HepG2 (cell line): ENCODE measurements around the gene QRICH2. TPM values are rescaled to one million over a fixed set of nuclear protein-coding genes. Genes with fewer than 3 reads are reported as not detected.

ENCODE experiments used
- AGO2 ChIP-seq: fragments of 200-400 bp; formaldehyde crosslinking; optimal IDR thresholded peaks from 2 replicates; pipeline ENCODE3; 2017; ENCODE audit warnings: mild to moderate bottlenecking, low read depth, low read length, moderate library complexity
- GATAD2A ChIP-seq: IDR thresholded peaks from 2 replicates; pipeline ENCODE4 v1.6.1; 2016
- IRX3 ChIP-seq: sonication (generic); formaldehyde crosslinking; IDR thresholded peaks from 2 replicates; pipeline ENCODE4 v1.8.1; 2023; ENCODE audit warnings: mild to moderate bottlenecking, low read depth, missing genetic modification reagents, borderline replicate concordance
- NAIF1 ChIP-seq: sonication (generic); formaldehyde crosslinking; IDR thresholded peaks from 2 replicates; pipeline ENCODE4 v1.5.0; 2020; ENCODE audit warnings: mild to moderate bottlenecking, missing genetic modification reagents, borderline replicate concordance
- NBN ChIP-seq: fragments of 450-650 bp; conservative IDR thresholded peaks from 2 replicates; pipeline ENCODE4 v1.6.1; 2017
- NR2F1 ChIP-seq, 2 experiments: fragments of 450-650 bp in 1 of 2; formaldehyde crosslinking in 1 of 2; IDR thresholded peaks; 2 replicates each; pipeline versions ENCODE4 v1.5.0 to v1.6.1; 2016 to 2020; ENCODE audit warnings: mild to moderate bottlenecking in 1 of 2, missing compliant biosample characterization in 1 of 2, missing genetic modification reagents in 1 of 2, moderate library complexity in 1 of 2
- POLR2G ChIP-seq: fragments of 200-400 bp; formaldehyde crosslinking; IDR thresholded peaks from 2 replicates; pipeline ENCODE4 v1.6.1; 2018; ENCODE audit warnings: mild to moderate bottlenecking, low read depth, low read length, moderate library complexity
- RAD21 ChIP-seq: fragments of 450-650 bp; formaldehyde crosslinking; IDR thresholded peaks from 2 replicates; pipeline ENCODE4 v1.5.0; 2020; ENCODE audit warnings: mild to moderate bottlenecking
- SRSF1 ChIP-seq: fragments of 200-400 bp; formaldehyde crosslinking; optimal IDR thresholded peaks from 2 replicates; pipeline ENCODE3; 2017; ENCODE audit warnings: mild to moderate bottlenecking, low read depth, low read length, moderate library complexity
- SYNCRIP ChIP-seq: fragments of 200-400 bp; formaldehyde crosslinking; IDR thresholded peaks from 2 replicates; pipeline ENCODE4 v1.6.1; 2018; ENCODE audit warnings: mild to moderate bottlenecking, low read depth, low read length; ENCODE audit not compliant: insufficient read depth
- TERF1 ChIP-seq: sonication (generic); formaldehyde crosslinking; IDR thresholded peaks from 2 replicates; pipeline ENCODE4 v1.8.0; 2022; ENCODE audit warnings: mild to moderate bottlenecking, missing genetic modification reagents, moderate library complexity
- TOE1 ChIP-seq: sonication (generic); formaldehyde crosslinking; IDR thresholded peaks from 2 replicates; pipeline ENCODE4 v1.4.0; 2020; ENCODE audit warnings: mild to moderate bottlenecking, missing genetic modification reagents
- ZBTB39 ChIP-seq: sonication (generic); formaldehyde crosslinking; IDR thresholded peaks from 2 replicates; pipeline ENCODE4 v1.5.0; 2020; ENCODE audit warnings: missing genetic modification reagents
- ZBTB44 ChIP-seq: sonication (generic); formaldehyde crosslinking; IDR thresholded peaks from 2 replicates; pipeline ENCODE4 v1.4.0; 2020; ENCODE audit warnings: missing genetic modification reagents
- ZFYVE20 ChIP-seq: sonication (generic); formaldehyde crosslinking; IDR thresholded peaks from 2 replicates; pipeline ENCODE4 v1.8.0; 2023; ENCODE audit warnings: low read depth, mild to moderate bottlenecking, moderate library complexity, missing genetic modification reagents, borderline replicate concordance
- ZNF501 ChIP-seq: sonication (generic); formaldehyde crosslinking; IDR thresholded peaks from 2 replicates; pipeline ENCODE4 v1.5.1; 2020; ENCODE audit warnings: mild to moderate bottlenecking, moderate library complexity, missing genetic modification reagents
- ZNF572 ChIP-seq: sonication (generic); formaldehyde crosslinking; IDR thresholded peaks from 2 replicates; pipeline ENCODE4 v1.5.1; 2020; ENCODE audit warnings: mild to moderate bottlenecking, missing genetic modification reagents
- ZNF746 ChIP-seq: sonication (generic); formaldehyde crosslinking; IDR thresholded peaks from 2 replicates; pipeline ENCODE4 v1.8.0; 2022; ENCODE audit warnings: mild to moderate bottlenecking, missing genetic modification reagents
- polyA plus RNA-seq, 8 experiments: library from polyadenylated mRNA; depleted of rRNA in 3 of 8; stranded (reverse) in 7 of 8; unstranded in 1 of 8; fragments of >200 nt; fragmentation: Illumina TruSeq in 4 of 8; extraction: Trizol in 4 of 8; gene quantifications; 2 replicates each; pipeline versions ENCODE4 v1.2.1 to v1.2.3, GENCODE V29; 2011 to 2016; ENCODE audit warnings: low read depth in 4 of 8, missing spikeins in 1 of 8, mixed read lengths in 1 of 8; ENCODE audit not compliant: insufficient read depth in 1 of 8
- total RNA-seq, 5 experiments: library from RNA; depleted of rRNA; stranded (reverse); fragments of >200 nt; fragmentation: Illumina TruSeq; extraction: Trizol; gene quantifications; 2 replicates each; pipeline ENCODE4 v1.2.3, GENCODE V29; 2016; ENCODE audit warnings: low read depth in 1 of 5
- TF ChIP-seq, protein P1 (sequence below): fragments of 450-650 bp; IDR thresholded peaks from 2 replicates; pipeline ENCODE4 v1.6.1; 2017; ENCODE audit warnings: mild to moderate bottlenecking
- TF ChIP-seq, protein P2 (sequence below): sonication (generic); formaldehyde crosslinking; IDR thresholded peaks from 2 replicates; pipeline ENCODE4 v1.8.0; 2022; ENCODE audit warnings: missing genetic modification reagents, mild to moderate bottlenecking, inconsistent platforms, borderline replicate concordance

QRICH2 gene
- total and polyA plus RNA-seq, 2 of the 13 experiments (the other 11 are each of a cell fraction or from before 2014, with no cell fraction given) = 3.7 to 5.7 TPM

DNA sequence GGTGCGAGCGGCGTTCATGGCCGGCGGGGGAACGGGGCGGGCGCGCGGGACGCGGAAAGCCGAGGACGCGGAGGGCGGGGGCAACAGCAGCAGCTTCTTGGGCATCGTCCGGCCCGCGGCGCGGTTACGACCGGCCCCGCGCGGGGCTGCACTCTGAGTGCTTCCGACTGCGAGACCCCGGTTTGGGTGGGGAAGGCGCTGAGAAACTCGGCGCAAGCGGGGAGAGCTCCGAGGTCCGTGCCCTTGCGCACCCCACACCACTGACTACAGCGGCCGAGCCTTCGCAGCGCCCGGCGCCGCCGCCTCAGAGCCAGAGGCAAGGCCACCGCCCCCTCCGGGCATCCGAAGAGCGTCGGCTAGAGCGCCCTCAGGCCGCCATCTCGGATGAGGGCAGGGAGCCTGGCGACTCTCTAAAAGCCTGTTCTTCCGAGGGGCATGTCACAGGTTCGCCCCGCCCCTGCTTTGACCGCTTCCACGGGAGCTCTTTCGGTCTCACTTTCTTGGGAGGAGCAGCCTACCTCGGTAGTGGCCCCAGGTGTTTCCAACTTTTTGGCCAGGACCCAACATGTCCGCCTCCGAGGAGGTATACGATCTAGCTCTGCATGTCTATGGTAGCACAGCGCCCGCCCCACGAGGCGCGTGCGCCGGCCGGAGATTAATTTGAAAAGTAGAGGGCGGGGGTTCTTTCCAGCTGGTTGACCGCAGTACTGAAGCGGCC is 45.7 kb upstream of the QRICH2 start, which contains the start of gene PRPSAP1 (continued):
- no peak; the same call in 1 of the 2 replicates for TF ChIP-seq IRX3 (CRISPR knock-in tag)
- 0 out of 2 replicates have a peak, but pooled peaks have one; percentile 73 for TF ChIP-seq ZBTB44 (CRISPR knock-in tag)
- TF ChIP-seq ZFYVE20 (CRISPR knock-in tag) = no peak
- TF ChIP-seq, protein P1, sequence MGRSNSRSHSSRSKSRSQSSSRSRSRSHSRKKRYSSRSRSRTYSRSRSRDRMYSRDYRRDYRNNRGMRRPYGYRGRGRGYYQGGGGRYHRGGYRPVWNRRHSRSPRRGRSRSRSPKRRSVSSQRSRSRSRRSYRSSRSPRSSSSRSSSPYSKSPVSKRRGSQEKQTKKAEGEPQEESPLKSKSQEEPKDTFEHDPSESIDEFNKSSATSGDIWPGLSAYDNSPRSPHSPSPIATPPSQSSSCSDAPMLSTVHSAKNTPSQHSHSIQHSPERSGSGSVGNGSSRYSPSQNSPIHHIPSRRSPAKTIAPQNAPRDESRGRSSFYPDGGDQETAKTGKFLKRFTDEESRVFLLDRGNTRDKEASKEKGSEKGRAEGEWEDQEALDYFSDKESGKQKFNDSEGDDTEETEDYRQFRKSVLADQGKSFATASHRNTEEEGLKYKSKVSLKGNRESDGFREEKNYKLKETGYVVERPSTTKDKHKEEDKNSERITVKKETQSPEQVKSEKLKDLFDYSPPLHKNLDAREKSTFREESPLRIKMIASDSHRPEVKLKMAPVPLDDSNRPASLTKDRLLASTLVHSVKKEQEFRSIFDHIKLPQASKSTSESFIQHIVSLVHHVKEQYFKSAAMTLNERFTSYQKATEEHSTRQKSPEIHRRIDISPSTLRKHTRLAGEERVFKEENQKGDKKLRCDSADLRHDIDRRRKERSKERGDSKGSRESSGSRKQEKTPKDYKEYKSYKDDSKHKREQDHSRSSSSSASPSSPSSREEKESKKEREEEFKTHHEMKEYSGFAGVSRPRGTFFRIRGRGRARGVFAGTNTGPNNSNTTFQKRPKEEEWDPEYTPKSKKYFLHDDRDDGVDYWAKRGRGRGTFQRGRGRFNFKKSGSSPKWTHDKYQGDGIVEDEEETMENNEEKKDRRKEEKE = no peak
- peak; percentile 97 for TF ChIP-seq POLR2G
- TF ChIP-seq RAD21 = peak; percentile 67
- TF ChIP-seq TERF1 = 0 out of 2 replicates have a peak, but pooled peaks have one; percentile 66
- TF ChIP-seq GATAD2A (CRISPR knock-in tag) = peak; percentile 76
- peak; percentile 97 for TF ChIP-seq ZNF501 (CRISPR knock-in tag)
- no peak; the same call in 1 of the 2 replicates for TF ChIP-seq ZNF572 (CRISPR knock-in tag)
- peak; percentile 41 for TF ChIP-seq SRSF1
- TF ChIP-seq NR2F1 (CRISPR knock-in tag; IDR thresholded peaks at IDR 0.05) = no peak
- TF ChIP-seq AGO2 = peak; percentile 86
- TF ChIP-seq NAIF1 (CRISPR knock-in tag) = peak; percentile 86
- peak; percentile 64; the same call in 1 of the 2 replicates for TF ChIP-seq ZNF746 (CRISPR knock-in tag)
- TF ChIP-seq TOE1 = no peak
- TF ChIP-seq, protein P2, sequence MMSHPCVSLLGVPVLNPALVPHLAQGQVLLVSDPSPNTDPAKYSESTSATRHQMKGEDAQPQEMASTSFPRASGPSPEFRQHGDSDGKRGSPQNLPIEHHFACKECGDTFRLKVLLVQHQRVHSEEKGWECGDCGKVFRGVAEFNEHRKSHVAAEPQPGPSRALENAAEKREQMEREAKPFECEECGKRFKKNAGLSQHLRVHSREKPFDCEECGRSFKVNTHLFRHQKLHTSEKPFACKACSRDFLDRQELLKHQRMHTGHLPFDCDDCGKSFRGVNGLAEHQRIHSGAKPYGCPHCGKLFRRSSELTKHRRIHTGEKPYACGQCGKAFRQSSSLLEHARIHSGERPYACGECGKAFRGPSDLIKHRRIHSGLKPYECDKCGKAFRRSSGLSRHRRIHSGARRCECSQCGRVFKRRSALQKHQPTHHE (CRISPR knock-in tag) = peak; percentile 95
- peak; percentile 59; the same call in 1 of the 2 replicates for TF ChIP-seq ZBTB39
- no peak for TF ChIP-seq NBN
- no peak for TF ChIP-seq SYNCRIP
